Retinal pigment epithelial cell (primary cell): ENCODE measurements around the gene NPIPB6.

Experiments used
- DNase-seq: peaks from one replicate; pipeline ENCODE4 v3.0.0-alpha.2; 2010; ENCODE audit warnings: low read depth
- H3K4me3 ChIP-seq: 2 replicates; pipeline ENCODE4 v1.5.1; 2011; ENCODE audit warnings: mild to moderate bottlenecking, low read length, control low read depth, moderate library complexity
- TF ChIP-seq, protein P1 (sequence below): conservative IDR thresholded peaks from 2 replicates; pipeline ENCODE4 v1.5.1; 2011; ENCODE audit warnings: low read depth, low read length, control low read depth, inconsistent platforms

The NPIPB6 gene

DNA sequence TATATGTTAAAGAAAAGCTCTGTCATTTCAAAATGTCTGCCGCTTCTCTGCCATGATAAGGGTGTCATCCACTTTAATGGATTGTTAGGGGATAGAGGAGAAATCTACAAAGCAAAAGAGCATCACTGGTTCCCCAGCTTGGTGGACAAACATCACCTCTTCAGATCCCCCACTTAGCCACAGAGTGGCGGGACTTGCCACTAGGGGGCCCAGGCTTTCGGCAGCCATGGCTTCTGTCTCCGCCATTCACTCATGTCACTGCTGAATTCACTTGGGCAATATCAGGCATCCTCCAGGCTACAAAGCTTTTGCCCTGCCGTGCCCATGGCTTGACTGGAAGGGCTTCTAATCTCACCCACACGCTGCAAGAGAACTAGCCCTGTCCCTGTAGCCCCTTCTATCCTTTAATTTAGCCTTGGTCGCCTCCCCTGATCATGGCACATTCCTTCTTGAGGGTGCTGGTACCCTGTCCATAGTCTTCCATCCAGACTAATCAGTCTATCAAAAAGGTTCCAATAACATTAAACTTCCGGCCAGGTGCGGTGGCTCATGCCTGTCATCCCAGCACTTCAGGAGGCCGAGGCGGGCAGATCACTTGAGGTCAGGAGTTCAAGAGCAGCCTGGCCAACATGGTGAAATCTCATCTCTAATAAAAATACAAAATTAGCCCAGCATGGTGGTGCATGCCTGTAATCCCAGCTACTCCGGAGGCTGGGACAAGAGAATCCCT lies 36.3 kb downstream of the NPIPB6 start:
- TF ChIP-seq, protein P1, sequence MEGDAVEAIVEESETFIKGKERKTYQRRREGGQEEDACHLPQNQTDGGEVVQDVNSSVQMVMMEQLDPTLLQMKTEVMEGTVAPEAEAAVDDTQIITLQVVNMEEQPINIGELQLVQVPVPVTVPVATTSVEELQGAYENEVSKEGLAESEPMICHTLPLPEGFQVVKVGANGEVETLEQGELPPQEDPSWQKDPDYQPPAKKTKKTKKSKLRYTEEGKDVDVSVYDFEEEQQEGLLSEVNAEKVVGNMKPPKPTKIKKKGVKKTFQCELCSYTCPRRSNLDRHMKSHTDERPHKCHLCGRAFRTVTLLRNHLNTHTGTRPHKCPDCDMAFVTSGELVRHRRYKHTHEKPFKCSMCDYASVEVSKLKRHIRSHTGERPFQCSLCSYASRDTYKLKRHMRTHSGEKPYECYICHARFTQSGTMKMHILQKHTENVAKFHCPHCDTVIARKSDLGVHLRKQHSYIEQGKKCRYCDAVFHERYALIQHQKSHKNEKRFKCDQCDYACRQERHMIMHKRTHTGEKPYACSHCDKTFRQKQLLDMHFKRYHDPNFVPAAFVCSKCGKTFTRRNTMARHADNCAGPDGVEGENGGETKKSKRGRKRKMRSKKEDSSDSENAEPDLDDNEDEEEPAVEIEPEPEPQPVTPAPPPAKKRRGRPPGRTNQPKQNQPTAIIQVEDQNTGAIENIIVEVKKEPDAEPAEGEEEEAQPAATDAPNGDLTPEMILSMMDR = peak; percentile 83
- H3K4me3 ChIP-seq = no peak overlapping the region
- no peak for DNase-seq

DNA sequence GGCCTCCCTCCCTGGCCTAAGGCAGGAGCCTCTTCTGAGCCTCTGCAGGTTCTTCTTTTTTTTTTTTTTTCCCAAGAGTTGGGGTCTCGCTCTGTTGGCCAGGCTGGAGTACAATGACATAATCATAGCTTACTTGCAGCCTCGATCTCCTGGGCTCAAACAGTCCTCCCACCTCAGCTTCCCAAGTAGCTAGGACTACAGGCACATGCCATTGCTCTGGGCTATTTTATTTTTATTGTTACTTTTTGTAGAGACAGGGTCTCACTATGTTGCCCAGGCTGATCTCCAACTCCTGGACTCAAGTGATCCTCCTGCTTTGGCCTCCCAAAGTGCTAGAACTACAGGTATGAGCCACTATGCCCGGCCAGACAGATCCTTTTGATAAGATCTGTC lies 38.4 kb downstream of the NPIPB6 start:
- DNase-seq = no peak
- TF ChIP-seq, protein P1 = no peak
- no peak overlapping the region for H3K4me3 ChIP-seq

DNA sequence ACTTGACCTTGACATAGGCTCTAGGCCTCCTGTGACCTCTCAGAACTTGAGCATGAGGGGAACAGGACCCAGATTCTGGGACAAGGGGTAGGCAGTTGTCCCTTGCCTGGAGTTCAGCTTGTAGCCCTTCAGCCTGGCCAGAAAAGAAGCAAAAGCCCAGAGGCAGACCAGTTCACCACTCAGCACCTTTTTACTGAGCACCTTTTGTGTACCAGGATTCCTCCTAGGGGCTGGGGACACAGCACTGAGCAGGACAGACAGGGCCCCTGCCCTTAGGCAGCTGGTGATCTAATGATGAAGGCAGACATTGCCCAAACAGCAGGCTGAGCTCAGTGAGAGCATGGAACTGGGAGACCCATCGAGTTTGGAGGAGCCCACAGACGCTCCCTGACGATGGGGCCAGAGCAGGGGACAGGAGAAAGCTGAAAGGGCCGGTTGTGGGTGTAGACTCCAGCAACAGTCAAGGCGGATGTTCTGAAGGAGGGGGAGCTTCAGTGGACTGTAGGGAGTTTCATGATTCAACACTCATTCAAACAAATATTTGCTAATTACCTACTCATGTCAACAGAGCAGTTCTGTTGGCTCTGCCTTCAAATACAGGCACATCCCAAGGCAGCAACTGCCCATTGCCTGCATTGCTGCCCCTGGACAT lies 38.9 kb downstream of the NPIPB6 start:
- no peak for DNase-seq
- TF ChIP-seq, protein P1 = no peak
- H3K4me3 ChIP-seq = no peak overlapping the region

DNA sequence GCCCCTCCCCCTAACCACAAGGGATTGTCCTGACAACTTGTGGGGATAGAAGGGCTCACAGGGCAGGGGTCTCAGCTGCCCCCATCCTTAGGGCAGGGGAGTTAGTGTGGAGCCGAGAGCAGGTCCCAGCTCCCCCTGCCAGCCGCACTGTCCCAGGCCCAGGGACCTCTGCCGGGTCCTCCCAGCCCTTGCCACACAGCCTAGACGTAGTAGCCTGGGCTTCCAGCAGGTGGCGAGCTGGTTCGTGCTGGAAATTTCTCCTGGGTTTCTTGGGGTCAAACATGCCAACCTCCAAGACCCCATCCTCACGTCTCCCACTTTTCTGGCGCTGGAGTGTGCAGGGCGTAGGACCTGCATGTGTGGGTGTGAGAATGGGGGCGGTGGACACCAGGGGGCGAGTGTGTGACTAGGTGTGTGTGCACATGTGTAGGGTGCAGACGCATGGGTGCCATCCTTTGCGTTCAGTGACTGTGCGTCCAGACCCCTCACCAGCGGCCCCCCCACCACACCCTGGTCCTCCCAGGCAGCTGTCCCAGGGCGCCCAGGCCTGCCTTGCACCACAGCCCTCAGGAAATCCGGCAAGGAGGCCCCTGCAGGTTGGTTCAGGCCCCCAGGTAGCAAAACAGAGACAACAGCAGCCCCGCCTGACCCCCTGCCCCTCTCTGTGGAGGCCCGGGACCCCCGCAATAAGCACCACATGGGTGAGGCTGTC lies 41.5 kb downstream of the NPIPB6 start:
- DNase-seq = no peak

DNA sequence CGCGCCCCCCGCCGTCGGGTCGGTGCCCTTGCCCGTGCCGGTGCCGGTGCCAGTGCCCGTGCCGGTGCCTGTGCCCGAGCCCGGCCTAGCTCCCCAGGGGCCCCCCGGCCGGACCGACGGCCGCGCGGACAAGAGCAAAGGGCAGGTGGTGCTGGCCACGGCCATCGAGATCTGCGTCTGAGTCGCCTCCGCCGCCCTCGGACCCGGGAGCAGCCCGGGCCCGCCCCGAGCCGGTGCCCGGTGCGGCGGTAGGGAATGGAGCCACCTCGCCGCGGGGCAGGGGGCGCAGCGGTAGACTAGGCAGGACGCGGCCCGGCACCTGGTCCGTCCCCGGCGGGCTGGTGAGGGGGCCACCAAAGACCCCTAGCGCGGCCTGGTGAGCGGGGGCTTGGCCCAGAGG lies 42.6 kb downstream of the NPIPB6 start:
- no peak for DNase-seq
- H3K4me3 ChIP-seq = no peak overlapping the region
- TF ChIP-seq, protein P1 = no peak

More for the DNA sequence above, 41.5 kb downstream of the NPIPB6 start:
- TF ChIP-seq, protein P1 = peak; percentile 86
- no peak overlapping the region for H3K4me3 ChIP-seq

DNA sequence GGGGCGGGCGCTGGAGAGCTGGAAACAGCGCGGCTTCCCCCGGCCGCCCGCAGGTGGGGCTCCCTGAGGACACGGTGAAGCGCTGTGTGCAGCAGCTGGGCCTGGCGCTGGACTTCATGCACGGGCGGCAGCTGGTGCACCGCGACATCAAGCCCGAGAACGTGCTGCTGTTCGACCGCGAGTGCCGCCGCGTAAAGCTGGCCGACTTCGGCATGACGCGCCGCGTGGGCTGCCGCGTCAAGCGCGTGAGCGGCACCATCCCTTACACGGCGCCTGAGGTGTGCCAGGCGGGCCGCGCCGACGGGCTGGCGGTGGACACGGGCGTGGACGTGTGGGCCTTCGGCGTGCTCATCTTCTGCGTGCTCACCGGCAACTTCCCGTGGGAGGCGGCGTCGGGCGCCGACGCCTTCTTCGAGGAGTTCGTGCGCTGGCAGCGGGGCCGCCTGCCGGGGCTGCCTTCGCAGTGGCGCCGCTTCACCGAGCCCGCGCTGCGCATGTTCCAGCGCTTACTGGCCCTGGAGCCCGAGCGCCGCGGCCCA lies 43.2 kb downstream of the NPIPB6 start:
- H3K4me3 ChIP-seq = no peak overlapping the region
- TF ChIP-seq, protein P1 = no peak
- no peak for DNase-seq
